Measurements from ENCODE around the gene SNF8. TPM values are rescaled to one million over a fixed set of nuclear protein-coding genes. Genes with fewer than 3 reads are reported as not detected.

The SNF8 gene
- total RNA-seq, 1 experiment from 2014 or later: 136 TPM

- Mint-ChIP-seq H3K36me3 (no peaks in the 10 kb centered on the region), H3K27me3 (ENCODE audit: low read depth) (peaks cover 13% of the 10 kb centered on the region), H3K9me3 (no peaks in the 10 kb centered on the region), H3K4me1 (peaks cover 26% of the 10 kb centered on the region), H3K27ac (no peak overlapping the region), H3K4me3 (no peak overlapping the region)
- CTCF ChIA-PET: interaction anchor here (0.7 to 3.1 kb wide), 5 partner anchors 12 to 63 kb away, joined by 4 to 23 read pairs (median 8); no protein-coding TSS in a partner anchor
- ATAC-seq (no peak), DNase-seq (ENCODE audit: low spot score) (no peak)
- TF ChIP-seq SMAD3 (CRISPR knock-in tag; IDR thresholded peaks at IDR 0.05; ENCODE audit: borderline replicate concordance) (no peak), EMX1 (CRISPR knock-in tag; IDR thresholded peaks at IDR 0.05) (no peak), FOXP1 (CRISPR knock-in tag; IDR thresholded peaks at IDR 0.05; ENCODE audit: borderline replicate concordance) (no peak)
- POLR2A ChIA-PET: interaction anchor here (1.1 kb wide), 1 partner anchor 21 kb away, joined by 4 read pairs; no protein-coding TSS in a partner anchor
Observed at GRCh38 chr17:48972749-48973097, 28.1 kb upstream of the SNF8 start.

GRCh38 chr17:48970865-48971687, 26.4 kb upstream of the SNF8 start:
- TF ChIP-seq NFE2L1 (CRISPR knock-in tag; IDR thresholded peaks at IDR 0.05) (no peak), GABPB1 (CRISPR knock-in tag; IDR thresholded peaks at IDR 0.05) (peak; percentile 51; the same call in 1 of the 2 replicates), USF2 (CRISPR knock-in tag; IDR thresholded peaks at IDR 0.05) (no peak)
- no peak overlapping the region for H3K27ac Mint-ChIP-seq
- H3K27me3 Mint-ChIP-seq (ENCODE audit: low read depth): peaks cover 13% of the 10 kb centered on the region
- ChIA-PET POLR2A (no interaction called here), CTCF (interaction anchor here (0.6 to 3.1 kb wide), 6 partner anchors 10 to 297 kb away, joined by 3 to 23 read pairs (median 4); no protein-coding TSS in a partner anchor)
- peaks cover 29% of the 10 kb centered on the region for H3K4me1 Mint-ChIP-seq
- no peak for DNase-seq (ENCODE audit: low spot score)
- H3K36me3 Mint-ChIP-seq: no peaks in the 10 kb centered on the region
- ATAC-seq: peak; percentile 44
- no peak overlapping the region for H3K4me3 Mint-ChIP-seq
- no peaks in the 10 kb centered on the region for H3K9me3 Mint-ChIP-seq

- DNase-seq (ENCODE audit: low spot score): no peak
- H3K9me3 Mint-ChIP-seq: no peaks in the 10 kb centered on the region
- TF ChIP-seq NR2C2 (CRISPR knock-in tag; IDR thresholded peaks at IDR 0.05) (no peak), IRF1 (CRISPR knock-in tag; IDR thresholded peaks at IDR 0.05) (no peak), OVOL2 (CRISPR knock-in tag; IDR thresholded peaks at IDR 0.05; ENCODE audit: borderline replicate concordance) (no peak), PRDM15 (CRISPR knock-in tag; IDR thresholded peaks at IDR 0.05) (no peak), ELF4 (CRISPR knock-in tag; IDR thresholded peaks at IDR 0.05; ENCODE audit: low read depth) (no peak), ZNF396 (CRISPR knock-in tag; IDR thresholded peaks at IDR 0.05; ENCODE audit: borderline replicate concordance) (no peak), MXD4 (CRISPR knock-in tag; IDR thresholded peaks at IDR 0.05; ENCODE audit: borderline replicate concordance) (no peak), SOX15 (CRISPR knock-in tag; IDR thresholded peaks at IDR 0.05) (no peak), RORB (CRISPR knock-in tag; IDR thresholded peaks at IDR 0.05) (no peak), USF2 (CRISPR knock-in tag; IDR thresholded peaks at IDR 0.05) (no peak), GABPB1 (CRISPR knock-in tag; IDR thresholded peaks at IDR 0.05) (no peak), FOXJ3 (CRISPR knock-in tag; IDR thresholded peaks at IDR 0.05; ENCODE audit: borderline replicate concordance) (no peak), FOXP4 (CRISPR knock-in tag; IDR thresholded peaks at IDR 0.05) (no peak), MLX (CRISPR knock-in tag; IDR thresholded peaks at IDR 0.05) (no peak), ZNF219 (CRISPR knock-in tag; IDR thresholded peaks at IDR 0.05; ENCODE audit: borderline replicate concordance) (no peak), ZNF263 (CRISPR knock-in tag; IDR thresholded peaks at IDR 0.05; ENCODE audit: low read depth) (no peak)
- ChIA-PET CTCF (interaction anchor here (2.2 to 3.1 kb wide), 2 partner anchors 9 to 62 kb away, joined by 11 to 23 read pairs; no protein-coding TSS in a partner anchor), POLR2A (no interaction called here)
- H3K27ac Mint-ChIP-seq: no peak overlapping the region
- no peaks in the 10 kb centered on the region for H3K36me3 Mint-ChIP-seq
- peaks cover 13% of the 10 kb centered on the region for H3K27me3 Mint-ChIP-seq (ENCODE audit: low read depth)
- peaks cover 32% of the 10 kb centered on the region for H3K4me1 Mint-ChIP-seq
- no peak overlapping the region for H3K4me3 Mint-ChIP-seq
- no peak for ATAC-seq
Observed at GRCh38 chr17:48970224-48970623, 25.6 kb upstream of the SNF8 start.
